PC-9 (cell line): ENCODE data around the gene GRHPR. TPM values are rescaled to one million over a fixed set of nuclear protein-coding genes. Genes with fewer than 3 reads are reported as not detected.

Experiments
- BruUV-seq: library from RNA; stranded (reverse); fragments of 400-500 nt; replicated peaks from 2 replicates; lab custom pipeline; 2021; lab: Mats Ljungman, UMichigan
- CTCF ChIA-PET: fragments of 300-600 bp; sonication (Branson Sonifier 250); formaldehyde crosslinking; loops from one replicate; lab custom pipeline; 2022; ENCODE audit warnings: antibody characterized with exemption; lab: Charles Lee
- POLR2A ChIA-PET: fragments of 300-600 bp; sonication (Branson Sonifier 250); formaldehyde crosslinking; loops from one replicate; lab custom pipeline; 2022; ENCODE audit warnings: antibody characterized with exemption; ENCODE audit not compliant: unreplicated experiment; lab: Charles Lee
- DNase-seq, 2 experiments: peaks; one replicate each; pipeline versions ENCODE4 v3.0.0 to v3.0.0-alpha.2; 2015 to 2022; ENCODE audit warnings: mixed read lengths in 1 of 2
- H2AFZ ChIP-seq: fragments of 200-600 bp; sonication (generic); 2 replicates; pipeline ENCODE4 v1.8.1; 2017; ENCODE audit warnings: antibody characterized with exemption
- H3F3A ChIP-seq: fragments of 200-600 bp; sonication (generic); 2 replicates; pipeline ENCODE4 v1.8.1; 2017; ENCODE audit warnings: antibody characterized with exemption, mild to moderate bottlenecking, low read depth; ENCODE audit not compliant: insufficient read depth
- H3K27ac ChIP-seq: fragments of 200-600 bp; sonication (generic); 2 replicates; pipeline ENCODE4 v1.6.1; 2016; ENCODE audit warnings: mixed run types
- H3K27me3 ChIP-seq: fragments of 200-600 bp; sonication (generic); 2 replicates; pipeline ENCODE4 v1.6.1; 2016; ENCODE audit warnings: low read depth, mixed run types; ENCODE audit not compliant: insufficient read depth
- H3K36me3 ChIP-seq: fragments of 200-600 bp; sonication (generic); 2 replicates; pipeline ENCODE4 v1.6.1; 2016; ENCODE audit warnings: low read depth, mixed run types
- H3K4me1 ChIP-seq: fragments of 200-600 bp; sonication (generic); replicated peaks from 2 replicates; pipeline ENCODE4 v1.6.1; 2016; ENCODE audit warnings: mixed run types; ENCODE audit not compliant: insufficient read depth
- H3K4me2 ChIP-seq: fragments of 200-600 bp; sonication (generic); 2 replicates; pipeline ENCODE4 v1.6.1; 2017; ENCODE audit warnings: mixed run types
- H3K4me3 ChIP-seq: fragments of 200-600 bp; sonication (generic); 2 replicates; pipeline ENCODE4 v1.6.1; 2016; ENCODE audit warnings: mixed run types
- H3K79me2 ChIP-seq: fragments of 200-600 bp; sonication (generic); 2 replicates; pipeline ENCODE4 v1.6.1; 2017; ENCODE audit warnings: low read depth, mixed run types
- H3K9me2 ChIP-seq: fragments of 200-600 bp; sonication (generic); 2 replicates; pipeline ENCODE4 v1.8.1; 2017; ENCODE audit warnings: mild to moderate bottlenecking; ENCODE audit not compliant: insufficient read depth
- H3K9me3 ChIP-seq: fragments of 200-600 bp; sonication (generic); 2 replicates; pipeline ENCODE4 v1.8.1; 2016; ENCODE audit warnings: low read depth; ENCODE audit not compliant: insufficient read depth
- H4K20me1 ChIP-seq: fragments of 200-600 bp; sonication (generic); 2 replicates; pipeline ENCODE4 v1.8.1; 2017; ENCODE audit not compliant: insufficient read depth
- EZH2 ChIP-seq: fragments of 200-600 bp; sonication (generic); IDR thresholded peaks from 2 replicates; pipeline ENCODE4 v1.8.0; 2017; ENCODE audit warnings: antibody characterized with exemption, low read depth
- intact Hi-C: fragments of 100-400 bp; cut with micrococcal nuclease; formaldehyde crosslinking; loops from one replicate; pipeline ENCODE4 v1.10.0; 2022; ENCODE audit not compliant: unreplicated experiment
- total RNA-seq: library from RNA; stranded (reverse); gene quantifications from 2 replicates; pipeline ENCODE4 v1.2.3, GENCODE V29; 2021
- TF ChIP-seq, protein P1 (sequence below): fragments of 200-600 bp; sonication (generic); conservative IDR thresholded peaks from 2 replicates; pipeline ENCODE4 v1.6.1; 2017; ENCODE audit warnings: mixed run types, antibody characterized with exemption, mild to moderate bottlenecking, moderate library complexity

Gene GRHPR
- total RNA-seq, 1 experiment from 2014 or later, result 77.2 TPM

DNA sequence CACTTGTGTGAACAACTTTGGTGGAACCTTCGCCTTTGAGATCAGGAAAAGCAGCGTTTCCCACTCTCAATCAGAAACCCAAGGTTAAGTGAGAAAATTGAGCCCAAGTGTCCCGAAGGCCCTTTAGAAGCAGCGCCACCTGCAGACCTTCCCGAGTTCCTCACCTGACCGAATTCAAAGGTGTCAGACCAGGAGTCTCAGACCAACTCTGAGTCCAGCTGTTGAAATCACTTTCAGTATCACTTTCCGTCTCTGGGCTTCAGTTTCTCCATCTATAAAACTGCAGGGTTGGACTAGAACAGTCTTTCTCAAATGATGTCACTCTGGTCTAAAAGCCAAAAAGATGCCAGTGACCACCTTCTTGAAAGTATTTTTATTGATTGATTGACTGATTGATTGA is 31.7 kb upstream of the GRHPR start:
- Histone ChIP-seq H3K4me3 (no peak overlapping the region), H3K79me2 (no peaks in the 10 kb centered on the region), H3K9me2 (no peaks in the 10 kb centered on the region), H3K4me1 (no peaks in the 10 kb centered on the region), H4K20me1 (no peaks in the 10 kb centered on the region), H2AFZ (no peak overlapping the region), H3K4me2 (no peak overlapping the region), H3K27me3 (no peaks in the 10 kb centered on the region), H3F3A (no peaks in the 10 kb centered on the region), H3K9me3 (no peaks in the 10 kb centered on the region), H3K36me3 (no peaks in the 10 kb centered on the region), H3K27ac (no peak overlapping the region)
- POLR2A ChIA-PET, result no interaction called here
- peak in 1 of 2 experiments; percentile 14 for DNase-seq
- TF ChIP-seq EZH2, result no peak
- TF ChIP-seq, protein P1, sequence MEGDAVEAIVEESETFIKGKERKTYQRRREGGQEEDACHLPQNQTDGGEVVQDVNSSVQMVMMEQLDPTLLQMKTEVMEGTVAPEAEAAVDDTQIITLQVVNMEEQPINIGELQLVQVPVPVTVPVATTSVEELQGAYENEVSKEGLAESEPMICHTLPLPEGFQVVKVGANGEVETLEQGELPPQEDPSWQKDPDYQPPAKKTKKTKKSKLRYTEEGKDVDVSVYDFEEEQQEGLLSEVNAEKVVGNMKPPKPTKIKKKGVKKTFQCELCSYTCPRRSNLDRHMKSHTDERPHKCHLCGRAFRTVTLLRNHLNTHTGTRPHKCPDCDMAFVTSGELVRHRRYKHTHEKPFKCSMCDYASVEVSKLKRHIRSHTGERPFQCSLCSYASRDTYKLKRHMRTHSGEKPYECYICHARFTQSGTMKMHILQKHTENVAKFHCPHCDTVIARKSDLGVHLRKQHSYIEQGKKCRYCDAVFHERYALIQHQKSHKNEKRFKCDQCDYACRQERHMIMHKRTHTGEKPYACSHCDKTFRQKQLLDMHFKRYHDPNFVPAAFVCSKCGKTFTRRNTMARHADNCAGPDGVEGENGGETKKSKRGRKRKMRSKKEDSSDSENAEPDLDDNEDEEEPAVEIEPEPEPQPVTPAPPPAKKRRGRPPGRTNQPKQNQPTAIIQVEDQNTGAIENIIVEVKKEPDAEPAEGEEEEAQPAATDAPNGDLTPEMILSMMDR, result peak; percentile 46
- BruUV-seq, result no TSS peak
- CTCF ChIA-PET, result no interaction called here
- intact Hi-C loops, result no loop called here

DNA sequence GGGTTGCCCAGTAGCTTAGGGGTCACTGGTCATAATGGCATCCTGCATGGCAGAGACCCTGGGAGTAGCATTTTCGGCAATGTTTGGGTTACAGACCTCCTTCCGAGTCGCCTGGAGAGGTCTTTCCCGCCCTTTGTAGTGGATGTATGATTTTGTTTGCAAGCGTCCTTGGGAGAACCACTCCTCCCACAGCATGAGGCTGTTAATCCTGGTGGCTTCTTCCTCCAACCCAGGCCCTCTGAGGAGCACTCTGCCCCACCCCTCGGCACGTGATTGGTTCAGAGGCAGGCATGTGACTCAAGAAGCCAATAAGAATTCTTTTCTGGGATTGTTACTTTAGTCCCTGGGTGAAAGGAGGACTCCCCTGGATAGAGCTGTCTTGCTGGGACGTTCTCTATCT is 30.2 kb upstream of the GRHPR start:
- intact Hi-C loops, result no loop called here
- Histone ChIP-seq H3K4me3 (no peak overlapping the region), H3K27me3 (no peaks in the 10 kb centered on the region), H3K4me1 (no peaks in the 10 kb centered on the region), H3K27ac (no peak overlapping the region), H3K79me2 (no peaks in the 10 kb centered on the region), H3F3A (no peaks in the 10 kb centered on the region), H4K20me1 (no peaks in the 10 kb centered on the region), H3K4me2 (no peak overlapping the region), H3K9me2 (no peaks in the 10 kb centered on the region), H2AFZ (no peak overlapping the region), H3K36me3 (no peaks in the 10 kb centered on the region), H3K9me3 (no peaks in the 10 kb centered on the region)
- DNase-seq, result no peak
- ChIA-PET POLR2A (no interaction called here), CTCF (no interaction called here)
- BruUV-seq, result no TSS peak
- TF ChIP-seq EZH2, result no peak
- TF ChIP-seq, protein P1, result no peak

DNA sequence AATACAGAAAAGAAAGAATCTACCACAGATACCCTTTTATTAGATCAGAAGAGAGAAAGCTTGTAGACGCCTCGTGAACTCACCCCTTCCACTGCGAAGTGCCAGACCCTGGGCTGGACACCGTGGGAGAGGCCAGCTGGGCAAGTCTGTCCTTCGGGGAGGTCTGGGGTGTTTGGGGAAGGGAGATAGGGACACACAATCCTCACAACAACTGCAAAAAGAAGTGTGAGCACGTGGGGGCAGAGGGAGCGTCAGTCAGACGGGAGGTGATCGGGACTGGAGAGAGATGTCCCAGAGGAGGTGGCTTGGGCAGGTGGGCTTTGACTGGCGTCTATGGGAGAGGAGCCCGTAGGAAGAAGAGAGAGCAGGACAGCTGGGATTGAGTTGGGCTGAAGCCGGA is 27.3 kb upstream of the GRHPR start:
- BruUV-seq, result no TSS peak
- no peaks in the 10 kb centered on the region for H4K20me1 ChIP-seq
- no peak overlapping the region for H3K27ac ChIP-seq
- TF ChIP-seq, protein P1, result no peak
- TF ChIP-seq EZH2, result no peak
- H3K4me2 ChIP-seq, result no peak overlapping the region
- H3K4me1 ChIP-seq, result no peaks in the 10 kb centered on the region
- no peaks in the 10 kb centered on the region for H3K9me2 ChIP-seq
- ChIA-PET CTCF (no interaction called here), POLR2A (no interaction called here)
- intact Hi-C loops, result no loop called here
- no peak overlapping the region for H2AFZ ChIP-seq
- no peak overlapping the region for H3K4me3 ChIP-seq
- no peaks in the 10 kb centered on the region for H3F3A ChIP-seq
- H3K36me3 ChIP-seq, result no peaks in the 10 kb centered on the region
- no peaks in the 10 kb centered on the region for H3K79me2 ChIP-seq
- no peaks in the 10 kb centered on the region for H3K9me3 ChIP-seq
- H3K27me3 ChIP-seq, result no peaks in the 10 kb centered on the region
- no peak for DNase-seq
